Measurements from ENCODE around the gene EBLN2. TPM values are rescaled to one million over a fixed set of nuclear protein-coding genes. Genes with fewer than 3 reads are reported as not detected.

The EBLN2 gene
- total RNA-seq, 2 donors from 2014 or later = 0.67 to 1.4 TPM

- no peaks in the 10 kb centered on the region for H3K36me3 ChIP-seq
- TF ChIP-seq CTCF (IDR thresholded peaks at IDR 0.05) = no peak
- H3K4me1 ChIP-seq = peaks cover 0 to 9% of the 10 kb centered on the region in 2 donors
- no peak for DNase-seq (ENCODE audit: low spot score)
- H3K4me3 ChIP-seq = no peak overlapping the region
- no peaks in the 10 kb centered on the region for H3K27me3 ChIP-seq
- H3K27ac ChIP-seq = no peak overlapping the region
- H3K9me3 ChIP-seq = no peaks in the 10 kb centered on the region
Observed at GRCh38 chr3:73071952-73072351, 10.5 kb downstream of the EBLN2 start.

- no peak overlapping the region for H3K4me3 ChIP-seq
- no peaks in the 10 kb centered on the region for H3K9me3 ChIP-seq
- H3K4me1 ChIP-seq = peaks cover 0 to 9% of the 10 kb centered on the region in 2 donors
- TF ChIP-seq CTCF (IDR thresholded peaks at IDR 0.05) = no peak
- H3K27me3 ChIP-seq = no peaks in the 10 kb centered on the region
- DNase-seq (ENCODE audit: low spot score) = no peak
- H3K27ac ChIP-seq = no peak overlapping the region
- no peaks in the 10 kb centered on the region for H3K36me3 ChIP-seq
Observed at GRCh38 chr3:73072634-73073033, 11.2 kb downstream of the EBLN2 start.

- Histone ChIP-seq H3K9me3 (no peaks in the 10 kb centered on the region), H3K27me3 (no peaks in the 10 kb centered on the region), H3K27ac (no peak overlapping the region), H3K4me1 (peaks cover 0 to 9% of the 10 kb centered on the region in 2 donors), H3K36me3 (no peaks in the 10 kb centered on the region), H3K4me3 (no peak overlapping the region)
- DNase-seq (ENCODE audit: low spot score) = no peak
- no peak for TF ChIP-seq CTCF (IDR thresholded peaks at IDR 0.05)
Observed at GRCh38 chr3:73073091-73073707, 11.7 kb downstream of the EBLN2 start.

- no peak overlapping the region for H3K4me3 ChIP-seq
- H3K27ac ChIP-seq = no peak overlapping the region
- H3K36me3 ChIP-seq = no peaks in the 10 kb centered on the region
- H3K27me3 ChIP-seq = no peaks in the 10 kb centered on the region
- peaks cover 0 to 9% of the 10 kb centered on the region in 2 donors for H3K4me1 ChIP-seq
- DNase-seq (ENCODE audit: low spot score) = no peak
- no peak for TF ChIP-seq CTCF (IDR thresholded peaks at IDR 0.05)
- H3K9me3 ChIP-seq = no peaks in the 10 kb centered on the region
Observed at GRCh38 chr3:73074781-73075180, 13.3 kb downstream of the EBLN2 start.

- no peak for DNase-seq (ENCODE audit: low spot score)
Observed at GRCh38 chr3:73080216-73080966, 18.9 kb downstream of the EBLN2 start.

More at GRCh38 chr3:73080216-73080966, 18.9 kb downstream of the EBLN2 start:
- no peak for TF ChIP-seq CTCF (IDR thresholded peaks at IDR 0.05)
- Histone ChIP-seq H3K4me1 (no peaks in the 10 kb centered on the region), H3K36me3 (no peaks in the 10 kb centered on the region), H3K27ac (no peak overlapping the region), H3K27me3 (no peaks in the 10 kb centered on the region), H3K4me3 (no peak overlapping the region), H3K9me3 (no peaks in the 10 kb centered on the region)
